GM10266 (cell line): ENCODE results near the gene IGSF5.

Source experiments
- DNase-seq: peaks from one replicate; pipeline ENCODE4 v3.0.0; 2012; ENCODE audit errors: extremely low spot score
- TF ChIP-seq, protein P1 (sequence below): IDR thresholded peaks from 2 replicates; pipeline ENCODE4 v1.5.1; 2012; ENCODE audit warnings: mild to moderate bottlenecking, low read depth; ENCODE audit not compliant: control insufficient read depth, insufficient read depth; ENCODE audit errors: missing control alignments

IGSF5 gene

DNA sequence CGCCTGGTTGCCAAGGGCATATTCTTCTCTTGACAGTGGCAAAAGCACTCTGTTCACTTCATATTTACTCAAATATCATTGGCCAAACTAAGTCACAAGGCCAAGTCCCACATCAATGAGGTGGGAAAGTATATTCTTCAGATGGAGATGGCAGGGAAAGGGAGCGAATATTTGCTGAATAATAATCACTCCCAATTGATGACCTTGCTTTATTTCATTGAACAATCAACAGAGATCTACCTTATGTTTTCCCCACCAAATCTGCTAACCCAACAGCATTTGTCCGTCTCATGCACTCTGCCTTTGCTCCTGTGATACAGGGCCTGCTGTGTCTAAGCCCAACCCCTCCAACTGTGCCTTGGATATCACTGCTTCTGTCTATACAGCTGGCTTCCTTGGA, 77.1 kb downstream of the IGSF5 start:
- TF ChIP-seq, protein P1, sequence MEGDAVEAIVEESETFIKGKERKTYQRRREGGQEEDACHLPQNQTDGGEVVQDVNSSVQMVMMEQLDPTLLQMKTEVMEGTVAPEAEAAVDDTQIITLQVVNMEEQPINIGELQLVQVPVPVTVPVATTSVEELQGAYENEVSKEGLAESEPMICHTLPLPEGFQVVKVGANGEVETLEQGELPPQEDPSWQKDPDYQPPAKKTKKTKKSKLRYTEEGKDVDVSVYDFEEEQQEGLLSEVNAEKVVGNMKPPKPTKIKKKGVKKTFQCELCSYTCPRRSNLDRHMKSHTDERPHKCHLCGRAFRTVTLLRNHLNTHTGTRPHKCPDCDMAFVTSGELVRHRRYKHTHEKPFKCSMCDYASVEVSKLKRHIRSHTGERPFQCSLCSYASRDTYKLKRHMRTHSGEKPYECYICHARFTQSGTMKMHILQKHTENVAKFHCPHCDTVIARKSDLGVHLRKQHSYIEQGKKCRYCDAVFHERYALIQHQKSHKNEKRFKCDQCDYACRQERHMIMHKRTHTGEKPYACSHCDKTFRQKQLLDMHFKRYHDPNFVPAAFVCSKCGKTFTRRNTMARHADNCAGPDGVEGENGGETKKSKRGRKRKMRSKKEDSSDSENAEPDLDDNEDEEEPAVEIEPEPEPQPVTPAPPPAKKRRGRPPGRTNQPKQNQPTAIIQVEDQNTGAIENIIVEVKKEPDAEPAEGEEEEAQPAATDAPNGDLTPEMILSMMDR, result no peak
- DNase-seq, result no peak

DNA sequence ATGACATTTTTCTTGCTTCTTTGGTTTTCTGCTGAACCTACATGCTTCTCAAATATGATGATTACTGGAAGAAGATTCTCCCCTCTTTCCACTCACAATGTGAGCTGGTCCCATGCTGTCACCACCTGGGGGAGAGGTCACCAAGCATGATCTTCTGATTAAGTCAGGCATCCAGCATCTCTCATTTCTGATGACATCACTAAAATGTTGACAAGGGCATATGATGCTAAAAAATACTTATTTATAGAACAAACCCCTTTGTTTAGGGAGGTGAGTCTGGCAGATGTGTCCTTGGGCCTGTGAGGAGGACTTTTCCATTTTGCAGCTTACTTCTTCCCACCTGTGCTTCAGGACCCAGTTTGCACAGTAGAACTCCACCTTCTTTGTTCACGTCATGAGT, 80.3 kb downstream of the IGSF5 start:
- no peak for DNase-seq

DNA sequence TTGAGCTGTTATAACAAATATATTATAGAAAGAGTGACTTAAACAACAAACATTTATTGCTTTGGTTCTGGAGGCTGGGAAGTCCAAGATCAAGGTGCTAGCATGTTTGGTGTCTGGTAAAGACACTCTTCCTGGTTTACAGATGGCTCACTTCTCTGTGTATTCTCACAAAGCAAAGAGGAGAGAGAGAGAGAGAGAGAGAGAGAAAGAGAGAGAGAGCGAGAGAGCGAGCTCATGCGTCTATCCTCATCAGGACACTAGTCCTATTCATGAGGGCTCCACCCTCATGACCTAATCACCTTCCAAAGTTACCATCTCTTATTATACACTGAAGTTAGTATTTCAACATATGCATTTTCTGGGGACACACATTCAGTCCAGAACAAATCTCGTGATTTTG, 89.6 kb downstream of the IGSF5 start:
- DNase-seq, result no peak
- TF ChIP-seq, protein P1, result no peak

More for the DNA sequence above, 80.3 kb downstream of the IGSF5 start:
- TF ChIP-seq, protein P1, result no peak

DNA sequence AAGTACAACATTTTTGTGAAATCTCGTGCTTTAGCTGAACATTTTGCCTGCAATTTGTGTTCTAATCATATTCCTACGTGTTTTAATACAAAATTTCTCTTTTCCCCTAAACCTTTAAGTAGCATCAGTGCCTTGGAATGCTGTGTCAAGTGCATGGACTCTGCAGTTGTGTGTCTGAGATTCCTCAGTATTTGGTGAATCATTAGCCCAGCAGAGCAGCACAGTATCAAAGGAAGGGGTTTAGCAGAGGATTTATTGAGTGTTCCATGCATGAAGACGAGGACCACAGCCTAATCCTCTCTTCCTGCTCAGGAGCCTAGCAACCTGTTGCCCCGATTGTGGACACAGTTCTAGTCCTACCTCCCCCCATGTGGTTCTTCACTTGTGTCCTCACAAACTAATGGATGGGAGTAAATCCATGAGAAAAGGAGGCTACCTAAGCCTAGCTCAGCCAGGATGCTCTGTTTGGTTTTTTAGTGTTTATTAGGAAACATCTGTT, 92.9 kb downstream of the IGSF5 start:
- DNase-seq, result no peak
- TF ChIP-seq, protein P1, result no peak

DNA sequence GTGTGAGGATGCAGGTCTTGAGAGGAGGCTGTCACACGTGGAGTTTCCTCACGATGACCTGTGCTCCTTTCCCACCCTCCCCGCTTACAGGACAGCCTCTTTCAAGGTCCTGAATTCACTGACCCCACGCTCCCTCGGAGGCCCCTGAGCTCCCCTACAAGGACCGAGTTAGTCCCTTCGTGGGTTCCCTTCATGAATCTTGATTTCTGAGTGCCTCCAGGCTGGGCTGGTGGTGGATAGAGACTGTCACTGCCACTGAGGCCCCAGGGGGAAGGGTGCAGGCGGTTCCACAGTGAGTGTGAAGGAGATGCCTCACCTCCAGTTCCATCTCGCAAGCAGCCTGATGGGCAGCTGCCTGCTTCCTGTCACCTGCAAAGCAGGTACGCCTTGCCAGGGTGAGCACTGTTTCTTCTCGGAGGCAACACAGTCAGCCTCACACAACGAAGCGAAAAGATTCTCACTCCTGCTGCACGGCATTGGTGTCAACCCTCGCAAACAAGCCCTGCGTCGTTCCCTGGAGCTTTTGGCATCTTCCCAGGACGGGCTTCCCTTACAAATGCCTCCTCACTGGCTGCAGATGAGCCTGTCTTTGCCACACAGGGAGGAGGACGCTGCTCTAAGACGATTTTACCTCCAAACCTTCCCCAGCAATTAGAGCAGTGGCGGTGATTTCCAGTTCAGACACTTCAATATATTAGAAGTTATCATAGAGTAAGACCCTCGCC, 95.6 kb downstream of the IGSF5 start:
- TF ChIP-seq, protein P1, result no peak
- no peak for DNase-seq

DNA sequence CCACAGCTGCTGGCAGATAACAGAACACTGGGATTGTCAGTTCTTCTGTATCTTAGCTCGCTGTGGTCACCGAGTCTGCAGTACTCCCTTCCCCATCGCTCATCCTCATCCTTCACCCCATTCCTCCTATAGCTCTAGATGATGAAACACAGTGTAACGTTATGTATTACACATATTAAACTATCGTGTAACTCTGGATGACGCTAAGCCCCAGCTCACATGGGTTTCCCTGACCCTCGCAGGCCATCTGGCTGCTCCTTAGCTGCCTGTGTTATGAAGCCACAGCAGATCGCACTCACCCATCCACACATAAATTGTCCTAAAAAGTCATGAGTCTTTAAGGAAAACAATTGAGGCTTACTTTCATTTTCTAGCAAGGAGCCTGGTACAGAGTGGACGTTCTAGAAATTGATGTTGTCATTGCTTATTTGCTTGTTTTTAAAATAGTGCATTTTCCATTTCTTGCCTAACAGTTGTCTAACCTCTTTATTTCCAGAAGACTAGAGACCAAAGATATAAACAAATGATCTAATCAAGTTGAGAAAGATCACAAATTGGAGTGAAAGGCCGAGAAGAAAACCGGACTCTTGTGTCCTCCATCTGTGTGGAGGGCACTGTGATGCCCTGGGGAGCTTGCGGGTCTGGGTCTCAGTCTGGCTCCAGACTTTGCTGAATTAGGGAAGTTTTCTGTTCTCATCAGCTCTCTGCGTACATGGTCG, 97.9 kb downstream of the IGSF5 start:
- TF ChIP-seq, protein P1, result no peak
- no peak for DNase-seq

DNA sequence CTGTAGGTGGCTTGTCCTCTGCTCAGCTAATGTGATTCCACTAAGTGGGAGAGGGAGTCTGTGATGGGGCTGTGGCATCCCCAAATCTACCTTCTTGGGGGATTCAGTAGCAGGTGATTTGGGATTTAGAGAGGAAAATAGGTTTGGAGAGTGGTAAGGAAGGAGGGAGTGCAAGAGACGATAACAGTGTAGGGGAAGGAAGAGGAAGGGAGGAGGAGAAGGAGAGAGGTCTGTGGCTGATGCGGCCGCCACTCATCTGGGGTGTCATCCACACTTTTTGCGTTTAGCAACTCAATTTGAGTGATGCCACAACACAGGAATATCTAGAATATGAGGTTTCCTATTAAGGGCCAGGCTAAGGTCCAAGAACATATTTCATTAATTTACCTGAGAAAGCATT, 98.5 kb downstream of the IGSF5 start:
- TF ChIP-seq, protein P1, result no peak
- no peak for DNase-seq
